H1 (cell line): Measurements from ENCODE around the gene PITX3. TPM values are rescaled to one million over a fixed set of nuclear protein-coding genes. Genes with fewer than 3 reads are reported as not detected.

Experiments used
- CBX5 ChIP-seq: fragments of 300-800, 300-1000 bp; sonication (generic); IDR thresholded peaks from 2 replicates; pipeline ENCODE4 v1.7.1; 2016; ENCODE audit warnings: antibody characterized with exemption, low read length, low read depth
- JUN ChIP-seq: IDR thresholded peaks from 2 replicates; pipeline ENCODE4 v1.6.1; 2011; ENCODE audit warnings: low read depth, mild to moderate bottlenecking, improper control_type of control experiment, low read length
- POU5F1 ChIP-seq: IDR thresholded peaks from 2 replicates; pipeline ENCODE4 v1.6.1; 2011; ENCODE audit warnings: low read depth, mild to moderate bottlenecking, low read length, moderate library complexity
- RFX5 ChIP-seq: IDR thresholded peaks from 2 replicates; pipeline ENCODE4 v1.6.1; 2011; ENCODE audit warnings: low read depth, low read length, improper control_type of control experiment, borderline replicate concordance
- SUZ12 ChIP-seq: fragments of 200-600 bp; sonication (generic); IDR thresholded peaks from 2 replicates; pipeline ENCODE4 v1.6.1; 2012; ENCODE audit warnings: mild to moderate bottlenecking, inconsistent platforms, low read length, moderate library complexity, mixed read lengths
- polyA plus RNA-seq, 7 experiments: library from polyadenylated mRNA; depleted of rRNA in 3 of 7; stranded (reverse) in 5 of 7; unstranded in 2 of 7; fragments of >200 nt in 5 of 7; fragments of 200-250 nt in 2 of 7; gene quantifications; 1 replicate in 5 of 7; 2 replicates in 1 of 7; 4 replicates in 1 of 7; pipeline versions ENCODE4 v1.2.1 to v1.2.3, GENCODE V29; 2011 to 2013; ENCODE audit warnings: missing spikeins in 2 of 7, mixed read lengths in 2 of 7
- total RNA-seq: library from RNA; stranded (reverse); fragmentation: NEBNext Ultra II Directional; extraction: Animal tissue kit (Norgen Biotek cat#: 25700); gene quantifications from 2 replicates; pipeline ENCODE4 v1.2.1, GENCODE V29; 2021

The PITX3 gene
- total and polyA plus RNA-seq, 2 of the 8 experiments (the other 6 are each of a cell fraction or from before 2014, with no cell fraction given) = 0.18 to 0.41 TPM

- TF ChIP-seq POU5F1 (no peak), RFX5 (no peak), CBX5 (no peak), SUZ12 (no peak), JUN (no peak)
These were observed 5.8 kb downstream of the PITX3 start (continued) for GRCh38 chr10:102235598-102235920.
